CD4-positive, alpha-beta T cell treated with Interleukin-1 beta for 1 hour (primary cell): Measurements from ENCODE around the gene CERK.
"Not testable (repeated sequence)": the region's sequence is repeated elsewhere in the genome, so short reads cannot be mapped to it uniquely, and the experiment has no call there.

Experiments
- DNase-seq, 2 donors: peaks; one replicate each; pipeline ENCODE4 v3.0.0-alpha.2; 2020 to 2022

Gene CERK

DNA sequence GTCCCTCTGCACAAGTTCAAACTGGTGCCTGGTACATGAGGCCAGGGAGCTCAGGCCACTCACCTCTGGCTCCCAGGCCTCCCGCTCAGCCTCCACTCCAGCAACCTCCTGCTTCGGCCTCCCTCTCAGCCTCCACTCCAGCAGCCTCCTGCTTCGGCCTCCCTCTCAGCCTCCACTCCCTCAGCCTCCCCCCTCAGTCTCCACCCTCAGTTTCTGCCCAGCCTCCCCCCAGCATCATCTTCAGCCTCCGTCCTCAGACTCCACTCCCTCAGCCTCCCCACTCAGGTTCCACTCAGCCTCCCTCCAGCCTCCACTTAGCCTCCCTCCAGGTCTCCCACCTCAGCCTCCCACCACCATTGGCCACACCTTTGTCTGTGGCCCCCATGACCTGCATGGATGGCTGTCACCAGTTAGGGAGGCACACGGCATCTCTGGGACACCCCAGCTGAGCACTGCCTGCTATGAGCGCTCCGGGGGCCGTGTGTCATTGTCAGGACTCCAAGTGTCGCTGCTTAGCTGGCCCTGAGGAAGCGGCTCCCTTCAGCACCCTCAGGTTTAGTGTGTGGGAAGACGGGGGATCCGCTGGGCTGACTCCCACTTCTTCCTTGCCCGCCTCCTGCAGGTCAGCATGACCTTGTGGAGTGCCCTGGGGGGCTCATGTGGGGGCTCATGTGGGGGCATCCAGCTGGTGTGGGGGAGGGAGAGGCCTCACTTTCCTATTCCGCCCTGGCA lies 78.8 kb downstream of the CERK start:
- DNase-seq = no peak

DNA sequence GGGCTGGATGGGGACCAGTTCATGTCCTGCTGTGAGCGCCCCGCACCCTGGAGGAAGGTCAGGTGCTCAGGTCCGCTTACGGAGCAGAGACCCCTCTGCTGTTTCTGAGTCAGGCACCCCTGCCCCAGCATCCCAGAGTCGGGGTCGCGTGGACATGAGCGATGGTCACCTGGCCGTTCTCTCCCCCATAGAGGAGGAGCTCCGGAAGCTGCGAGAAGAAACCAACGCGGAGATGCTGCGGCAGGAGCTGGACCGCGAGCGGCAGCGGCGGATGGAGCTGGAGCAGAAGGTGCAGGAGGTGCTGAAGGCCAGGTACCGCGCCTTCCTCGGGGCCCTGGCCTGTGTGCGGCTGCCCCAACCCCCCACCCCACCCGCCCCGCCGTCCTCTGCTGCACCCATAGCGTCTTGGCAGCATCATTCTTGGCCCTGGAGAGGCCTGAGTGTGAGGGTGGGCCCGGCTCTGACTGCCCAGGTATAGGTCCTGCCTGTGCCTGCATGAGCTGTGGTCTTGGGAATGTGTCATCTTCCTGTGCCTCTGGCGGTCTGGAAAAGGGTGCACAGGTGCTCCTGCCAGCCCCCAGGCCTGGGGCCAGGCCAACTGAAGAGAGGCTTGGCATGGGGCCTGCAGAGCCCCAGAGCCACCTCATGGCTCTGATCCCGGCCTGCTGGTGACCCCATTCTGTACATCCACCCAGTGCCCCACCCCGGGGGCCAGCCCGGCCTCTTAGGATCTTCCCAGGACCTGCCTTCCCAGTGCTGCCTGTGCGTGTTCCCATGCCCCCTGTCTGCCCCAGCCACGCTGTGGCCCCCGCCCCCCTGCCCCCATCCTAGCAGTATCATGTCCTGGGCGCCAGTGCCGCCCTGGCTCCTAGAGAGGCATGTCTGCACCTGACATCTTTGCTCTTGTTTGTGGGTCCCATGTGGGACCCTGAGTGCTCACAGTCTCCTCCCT lies 79.8 kb downstream of the CERK start:
- no peak for DNase-seq

DNA sequence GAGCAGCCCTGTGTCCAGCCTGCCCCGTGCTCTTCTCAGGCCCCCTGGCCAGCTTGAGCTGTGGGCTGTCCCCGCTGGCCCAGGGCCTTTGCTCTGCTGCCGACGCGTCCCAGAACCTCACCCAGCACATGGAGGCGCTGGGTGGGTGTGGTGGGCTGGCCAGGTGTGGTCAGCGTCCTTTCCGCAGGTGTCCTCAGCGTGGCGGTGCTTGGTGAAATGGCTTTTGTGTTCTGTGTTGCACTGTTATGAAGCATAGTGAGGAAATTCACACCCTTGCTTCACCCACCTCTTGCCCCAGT lies 80.4 kb downstream of the CERK start:
- DNase-seq = no peak

DNA sequence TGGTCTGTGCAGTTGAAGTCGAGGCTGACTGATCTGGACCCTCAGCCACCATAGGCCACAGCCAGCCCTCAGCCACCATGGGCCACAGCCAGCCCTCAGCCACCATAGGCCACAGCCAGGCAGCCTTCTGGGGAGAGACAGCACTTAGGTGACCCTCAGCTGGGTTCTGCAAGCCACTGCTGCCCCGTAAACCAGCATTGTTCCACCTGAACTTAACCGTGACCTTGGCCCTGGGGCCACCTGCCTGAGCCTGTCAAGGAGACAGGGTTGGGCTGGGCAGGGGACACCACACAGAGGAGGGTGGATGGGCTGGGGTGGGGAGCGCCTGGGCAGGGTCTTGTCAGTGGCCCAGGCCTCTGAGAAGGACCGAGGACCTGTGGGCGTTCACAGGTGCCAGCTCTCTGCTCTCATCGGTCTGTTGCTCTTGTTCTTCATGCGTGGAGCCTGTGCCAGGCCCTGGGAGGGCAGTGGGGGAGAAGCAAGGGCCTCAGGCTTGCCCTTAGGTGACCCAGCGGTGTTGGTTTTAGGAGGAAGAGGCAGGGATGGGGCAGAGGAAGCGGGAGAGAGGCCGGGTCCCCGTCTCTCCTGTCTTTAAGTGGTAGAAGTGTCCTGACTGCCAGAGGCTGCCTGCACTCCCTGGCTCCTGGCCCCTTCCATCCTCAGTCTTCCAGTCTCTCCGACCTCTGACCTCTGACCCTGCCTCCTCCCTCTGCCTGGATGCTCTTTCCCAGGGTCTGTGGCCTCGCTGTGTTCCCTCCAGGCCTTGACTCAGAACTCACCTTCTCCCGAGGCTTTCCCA lies 81.0 kb downstream of the CERK start:
- no peak for DNase-seq

DNA sequence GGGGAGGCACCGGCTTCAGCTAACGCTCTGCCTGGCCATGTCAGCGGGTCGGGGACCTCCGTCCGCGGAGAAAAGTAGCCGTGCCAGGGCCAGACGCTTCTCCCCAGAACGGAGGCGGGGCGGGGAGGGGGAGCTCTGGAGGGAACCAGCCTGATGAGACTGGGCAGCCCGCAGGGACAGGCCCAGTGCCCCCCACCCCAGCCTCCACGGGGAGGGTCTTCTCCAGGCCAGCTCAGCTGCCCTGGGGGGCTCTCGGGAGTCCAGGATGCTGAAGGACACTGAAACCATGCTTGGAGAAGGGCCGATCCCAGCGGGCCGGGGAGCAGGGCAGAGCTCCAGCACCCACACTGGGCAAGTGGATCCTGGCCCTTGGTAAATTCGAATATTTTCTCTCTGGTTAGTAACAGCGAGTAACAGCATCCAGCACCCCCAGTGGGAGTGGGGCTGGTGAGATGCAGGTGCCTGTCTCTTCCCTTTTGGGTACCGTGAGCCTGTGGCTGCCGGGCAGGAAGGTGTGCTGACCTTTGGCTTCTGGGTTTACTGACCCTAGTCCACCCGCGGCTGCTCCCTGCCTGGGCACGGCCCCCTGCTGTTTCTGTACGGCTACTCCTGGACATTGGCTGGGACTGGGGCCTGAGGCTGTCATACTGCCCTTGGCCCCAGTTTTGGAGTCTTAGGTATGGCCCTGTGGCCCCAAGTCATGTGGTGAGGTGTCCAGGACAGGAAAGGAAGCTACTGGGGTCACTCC lies 82.0 kb downstream of the CERK start:
- DNase-seq = no peak

DNA sequence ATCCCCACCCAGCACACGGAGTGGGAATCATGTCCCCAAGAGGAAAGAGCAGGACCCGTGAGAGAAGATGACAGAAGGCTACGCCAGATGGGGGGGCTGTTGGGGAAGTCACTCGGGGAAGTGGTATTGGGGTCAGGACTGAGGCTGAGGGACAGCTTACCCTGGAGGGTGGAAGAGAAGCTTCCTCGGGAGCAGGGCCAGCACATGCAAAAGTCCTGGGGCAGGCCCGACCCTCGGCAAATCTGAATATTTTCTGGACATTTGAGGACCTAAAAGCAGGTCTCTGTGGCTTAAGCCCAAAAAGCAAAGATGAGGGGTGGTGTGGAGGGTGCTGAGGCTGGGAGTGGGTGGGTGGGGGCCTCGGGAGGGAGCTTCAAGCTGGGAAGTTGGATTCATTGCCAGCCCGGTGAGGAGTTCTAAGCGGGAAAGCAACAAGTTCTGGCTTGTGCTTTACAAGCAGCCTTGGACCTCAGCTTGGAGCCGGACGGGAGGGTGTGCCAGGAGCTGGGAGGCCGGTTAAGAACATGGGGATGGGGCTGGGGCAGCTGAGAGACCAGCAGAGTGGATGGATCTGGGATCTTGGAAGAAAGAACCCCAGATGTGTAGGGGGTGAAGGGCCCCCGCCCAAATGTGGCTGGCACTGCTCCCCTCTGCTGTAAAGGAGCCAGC lies 83.0 kb downstream of the CERK start:
- no peak for DNase-seq

DNA sequence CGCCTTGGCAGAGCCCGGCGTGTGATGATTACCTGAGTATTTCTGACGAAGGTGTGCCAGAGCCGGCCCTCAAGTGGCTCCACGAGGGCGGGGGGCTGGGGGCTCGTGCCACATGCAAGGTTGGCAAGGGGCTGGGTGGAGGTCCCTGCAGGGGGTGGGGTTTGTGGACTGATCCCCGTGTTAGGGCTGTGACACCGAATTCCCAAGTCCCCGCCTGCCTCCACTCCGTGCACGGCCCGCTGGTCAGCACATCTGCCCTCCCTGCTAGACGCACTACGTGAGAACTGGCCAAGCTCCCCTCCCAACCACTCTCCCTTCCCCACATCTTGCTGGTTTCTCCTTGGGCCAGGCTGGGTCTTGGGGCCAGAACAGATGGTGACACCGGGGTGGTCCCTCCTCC lies 83.6 kb downstream of the CERK start:
- DNase-seq = no peak

DNA sequence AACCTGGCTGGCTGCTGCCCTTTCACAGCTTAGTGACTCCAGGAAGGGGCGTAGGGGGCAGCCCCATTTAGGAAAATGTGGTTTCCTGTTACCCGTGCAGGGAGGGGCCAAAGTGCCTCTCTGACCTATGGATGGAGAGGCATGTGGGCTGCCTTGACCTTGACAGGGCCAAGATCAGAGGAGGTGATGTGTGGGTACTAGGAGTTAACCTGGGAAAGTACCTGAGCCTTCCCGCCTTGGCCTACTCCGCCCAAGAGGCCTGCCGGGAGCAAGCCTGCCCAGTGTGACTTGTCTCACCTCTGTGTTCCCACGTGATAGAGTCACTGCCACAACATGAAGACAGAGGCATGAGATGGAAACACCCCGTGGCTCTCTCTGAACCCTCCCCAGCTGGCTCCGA lies 84.5 kb downstream of the CERK start:
- DNase-seq = no peak

DNA sequence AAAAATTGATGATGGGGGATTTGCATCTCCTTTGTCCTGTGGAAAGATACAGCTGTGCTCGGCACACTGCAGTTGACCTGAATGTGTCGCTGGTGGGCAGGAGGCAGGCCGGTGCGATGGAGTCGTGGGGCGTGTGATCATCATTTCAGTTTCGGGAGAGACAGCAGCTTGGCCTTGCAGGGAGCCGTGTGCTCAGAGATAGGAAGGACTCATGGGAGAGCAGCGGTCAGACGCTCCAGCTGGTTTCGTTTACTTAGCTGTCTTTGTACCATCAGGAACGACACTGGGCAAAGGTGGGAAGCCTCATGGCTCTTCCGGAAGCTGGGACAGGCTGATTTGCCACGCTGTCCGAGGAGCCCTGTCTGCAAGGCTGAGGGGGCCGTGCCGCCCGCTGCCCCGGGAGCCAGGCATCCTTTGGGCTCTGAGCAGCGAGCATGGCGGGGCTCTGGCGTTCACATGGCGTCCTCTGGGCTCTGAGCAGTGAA lies 85.2 kb downstream of the CERK start:
- no peak for DNase-seq

DNA sequence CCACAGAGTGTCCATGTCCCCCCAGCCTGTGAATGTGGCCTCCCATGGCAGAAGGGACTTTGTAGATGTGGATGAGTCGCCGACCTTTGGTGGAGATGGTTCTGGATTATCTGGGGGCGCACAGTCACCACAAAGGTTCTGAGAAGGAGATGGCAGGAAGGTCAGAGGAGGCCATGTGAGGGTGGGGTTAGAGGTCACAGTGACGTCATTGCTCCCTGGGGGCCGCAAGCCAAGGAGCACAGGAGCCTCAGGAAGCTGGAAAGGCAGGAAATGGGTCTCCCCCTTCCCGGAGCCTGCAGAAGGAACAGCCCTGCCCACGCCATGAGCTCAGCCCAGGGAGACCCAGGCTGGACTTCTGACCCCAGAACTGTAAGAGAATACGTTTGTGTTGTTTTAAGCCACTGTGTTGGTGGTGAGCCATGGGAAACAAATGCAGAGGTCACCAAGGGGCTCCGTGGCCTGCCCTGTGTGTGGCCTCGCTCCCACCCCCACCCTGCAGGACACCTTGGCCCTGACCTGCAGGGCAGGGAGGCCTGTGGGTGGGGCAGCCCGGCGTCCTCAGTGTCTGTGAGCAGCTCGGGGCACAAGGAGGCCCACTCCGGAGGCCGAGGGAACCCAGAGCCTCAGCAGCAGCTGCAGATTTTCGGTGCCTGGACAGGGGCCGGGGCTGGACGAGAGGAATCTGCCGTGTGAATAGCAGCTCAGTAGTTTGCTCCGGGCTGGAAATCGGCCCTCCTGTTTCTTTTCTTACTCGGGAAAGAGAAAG lies 85.8 kb downstream of the CERK start:
- DNase-seq = no peak

DNA sequence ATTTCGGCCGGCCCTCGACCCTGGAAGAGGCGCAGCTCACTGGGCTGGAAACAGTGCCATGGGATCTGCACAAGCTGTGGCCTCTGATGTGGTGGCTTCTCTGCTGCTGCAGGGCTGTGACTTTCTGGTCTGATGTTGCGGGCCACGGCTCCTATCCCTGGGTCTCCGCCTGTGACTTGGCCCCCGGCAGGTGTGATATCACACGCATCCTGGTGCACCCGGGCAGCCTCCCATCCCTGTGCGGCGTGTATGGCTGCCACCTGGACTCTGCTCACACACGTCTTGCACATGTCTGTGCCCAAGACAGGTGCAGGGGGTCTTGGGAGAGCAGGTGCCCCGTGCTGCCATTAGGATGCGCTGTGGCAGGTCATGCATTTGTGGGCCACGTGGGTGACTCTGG lies 86.7 kb downstream of the CERK start:
- no peak for DNase-seq

DNA sequence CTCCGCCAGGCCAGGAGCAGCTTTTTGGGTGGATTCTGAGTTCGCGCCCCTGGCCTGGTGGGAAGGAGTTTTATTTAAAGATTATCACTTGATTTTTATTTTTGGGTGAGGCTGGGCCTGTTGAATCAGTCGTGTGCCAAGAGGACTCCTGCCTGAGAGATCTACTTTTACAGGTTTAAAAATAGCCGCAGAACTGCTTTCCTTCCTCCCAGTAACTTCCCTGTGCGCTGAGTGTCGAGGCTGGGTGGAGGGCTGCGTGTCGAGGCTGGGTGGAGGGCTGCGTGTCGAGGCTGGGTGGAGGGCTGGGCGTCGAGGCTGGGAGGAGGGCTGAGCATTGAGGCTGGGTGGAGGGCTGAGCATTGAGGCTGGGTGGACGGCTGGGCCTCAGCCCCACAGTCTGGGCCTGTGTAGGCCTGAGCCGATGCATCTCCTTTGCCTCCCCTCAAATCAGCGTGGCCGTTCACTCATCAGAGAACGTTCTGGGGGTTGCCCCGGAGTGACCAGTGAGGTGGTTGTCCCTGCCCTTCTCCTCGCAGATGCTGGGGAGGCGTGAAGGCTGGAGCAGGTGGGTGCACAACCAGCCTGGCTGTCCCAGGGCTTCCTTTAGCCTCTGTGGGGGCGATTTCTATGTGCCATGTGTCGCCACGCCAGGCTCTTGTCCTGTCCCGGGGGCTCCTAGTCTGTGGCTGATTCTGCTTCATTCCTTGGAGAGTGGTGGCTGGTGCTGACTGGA lies 87.8 kb downstream of the CERK start:
- DNase-seq = no peak

DNA sequence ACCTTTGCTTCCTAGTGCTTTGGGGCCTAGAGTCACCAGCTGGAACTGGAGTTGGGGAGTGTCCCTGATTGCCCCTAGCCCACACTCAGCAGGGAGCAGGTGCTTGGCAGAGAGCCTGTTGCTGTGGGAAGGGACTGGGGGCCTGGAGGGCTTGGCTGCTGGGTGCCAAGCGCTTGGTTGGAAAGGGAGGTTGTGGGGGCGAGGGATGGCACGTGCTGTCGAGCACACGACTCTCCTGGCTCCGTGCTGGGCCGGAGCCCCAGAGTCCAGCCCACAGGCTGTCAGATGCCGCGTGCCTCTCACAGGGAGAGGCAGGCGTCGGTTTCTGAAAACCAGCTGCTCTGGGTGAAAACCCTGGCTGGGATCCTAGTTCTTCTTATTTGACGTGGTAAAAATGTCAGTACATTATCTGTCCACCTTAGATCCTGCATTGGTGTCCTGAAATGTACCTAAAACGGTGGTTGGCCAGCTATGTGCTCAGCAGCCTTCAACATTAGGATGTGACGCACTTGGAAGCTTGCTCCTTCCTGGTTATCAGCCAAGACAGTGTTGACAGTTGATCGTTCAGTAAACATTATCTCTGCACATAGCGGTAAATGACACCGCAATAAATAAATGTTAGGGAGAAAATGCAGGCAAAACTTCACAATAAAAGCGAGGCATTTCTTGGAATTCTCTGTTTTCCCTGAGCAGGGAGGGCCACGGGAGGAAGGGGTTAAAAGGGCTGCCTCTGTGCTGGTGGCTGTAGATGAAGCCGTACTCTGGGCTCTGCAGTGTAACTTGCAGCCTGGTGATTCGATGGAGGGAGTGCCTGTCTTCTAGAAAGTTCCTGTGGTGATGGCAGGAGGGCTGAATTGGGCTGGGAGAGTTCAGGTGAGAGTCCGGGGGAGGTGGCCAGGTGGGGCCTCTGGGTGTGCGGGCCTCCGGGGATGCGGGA lies 88.6 kb downstream of the CERK start:
- DNase-seq = no peak

DNA sequence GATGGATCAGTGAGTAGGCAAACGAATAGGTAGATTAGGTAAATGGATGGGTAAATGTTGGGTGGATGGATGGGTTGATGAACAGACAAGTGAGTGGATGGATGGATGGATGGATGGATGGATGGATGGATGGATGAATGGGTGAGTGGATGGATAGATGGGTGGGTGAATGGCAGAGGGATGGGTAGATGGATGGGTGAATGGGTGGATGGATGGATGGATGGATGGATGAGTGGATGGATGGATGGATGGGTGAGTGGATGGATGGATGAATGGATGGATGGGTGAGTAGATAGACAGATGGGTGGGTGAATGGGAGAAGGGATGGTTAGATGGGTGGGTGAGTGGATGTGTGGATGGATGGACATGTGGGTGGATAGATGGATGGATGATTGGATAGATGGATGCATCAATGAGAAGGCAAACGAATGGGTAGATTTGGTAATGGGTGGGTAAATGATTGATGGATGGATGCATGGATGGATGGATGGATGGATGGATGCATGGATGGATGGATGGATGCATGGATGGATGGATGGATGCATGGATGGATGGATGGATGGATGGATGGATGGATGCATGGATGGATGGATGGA lies 89.7 kb downstream of the CERK start:
- not testable (repeated sequence) for DNase-seq

DNA sequence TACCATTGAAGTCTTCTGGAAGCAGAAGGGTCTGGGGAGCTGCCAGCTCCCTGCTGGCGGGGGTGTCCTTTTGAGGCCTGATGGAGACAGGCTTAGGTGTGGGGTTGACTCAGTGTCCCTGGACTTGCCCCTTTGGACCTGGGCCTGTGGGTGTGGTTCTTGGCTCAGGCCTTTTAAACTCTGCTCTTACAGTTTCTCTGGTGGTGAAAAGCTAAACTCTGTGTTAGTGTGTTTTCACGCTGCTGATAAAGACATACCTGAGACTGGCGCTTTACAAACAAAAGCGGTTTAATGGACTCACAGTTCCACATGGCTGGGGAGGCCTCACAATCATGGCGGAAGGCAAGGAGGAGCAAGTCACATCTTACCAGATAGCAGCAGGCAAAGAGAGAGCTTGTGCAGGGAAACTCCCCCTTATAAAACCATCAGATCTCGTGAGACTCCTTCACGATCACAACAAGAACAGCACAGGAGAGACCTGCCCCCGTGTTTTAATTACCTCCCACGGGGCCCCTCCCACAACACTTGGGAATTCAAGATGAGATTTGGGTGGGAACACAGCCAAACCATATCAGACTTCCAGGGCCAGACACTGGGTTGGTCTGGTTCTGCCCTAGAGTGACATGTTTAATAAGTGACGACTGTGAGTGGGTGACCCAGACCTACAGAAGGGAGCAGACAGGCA lies 91.4 kb downstream of the CERK start:
- DNase-seq = no peak

DNA sequence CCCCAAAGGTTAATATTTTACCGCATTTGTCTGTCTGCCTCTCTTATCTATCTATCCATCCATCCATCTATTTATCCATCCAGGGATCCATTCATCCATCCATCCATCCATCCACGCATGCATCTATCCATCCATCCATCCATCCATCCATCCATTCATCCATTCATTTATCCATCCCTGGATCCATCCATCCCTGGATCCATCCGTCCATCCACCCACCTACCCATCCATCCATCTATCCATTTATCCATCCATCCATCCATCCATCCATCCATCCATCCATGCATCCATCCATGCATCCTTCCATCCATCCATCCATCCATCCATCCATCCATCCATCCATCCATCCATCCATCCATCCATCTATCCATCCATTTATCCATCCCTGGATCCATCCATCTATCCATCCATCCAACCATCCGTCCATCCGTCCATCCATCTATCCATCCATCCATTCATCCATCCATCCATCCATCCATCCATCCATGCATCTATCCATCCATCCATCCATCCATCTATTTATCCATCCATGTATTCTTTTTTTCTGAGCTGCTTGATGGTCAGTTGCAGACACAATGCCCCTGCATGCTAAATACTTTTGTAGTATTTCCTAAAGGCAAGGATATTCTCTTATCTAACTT lies 95.1 kb downstream of the CERK start:
- not testable (repeated sequence) for DNase-seq

DNA sequence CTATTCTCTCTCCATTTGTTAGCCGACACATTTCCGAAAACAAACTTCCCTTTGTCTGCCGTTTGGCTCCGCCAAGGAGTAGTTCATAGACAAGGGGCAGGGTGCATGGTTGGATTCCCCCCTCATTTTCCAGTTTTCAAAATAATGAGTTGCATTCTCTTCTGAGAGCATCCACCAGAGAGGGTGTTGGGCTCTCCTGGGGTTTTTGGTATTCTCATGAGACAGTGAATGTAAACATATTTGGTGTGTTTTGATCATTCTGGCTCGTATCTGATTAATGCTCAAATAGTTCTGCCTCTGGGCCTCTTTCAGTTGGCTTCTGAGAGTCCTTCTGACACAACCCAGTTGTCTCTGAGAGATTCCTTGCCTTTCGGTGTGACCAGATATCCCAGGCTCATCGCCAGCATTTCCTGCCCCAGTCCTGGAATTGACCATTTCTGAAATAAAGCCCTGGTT lies 96.2 kb downstream of the CERK start:
- no peak for DNase-seq
